Mucosa of rectum (tissue), 2 donors: ENCODE measurements around the gene THSD1.

Source experiments
- H3K27ac ChIP-seq, 2 donors: one replicate each; pipeline ENCODE4 v1.7.0; 2013; ENCODE audit warnings: inconsistent platforms in 2 of 2, low read depth in 2 of 2, low read length in 2 of 2
- H3K27me3 ChIP-seq, 2 donors: one replicate each; pipeline ENCODE4 v1.7.0; 2013; ENCODE audit warnings: low read length in 2 of 2; ENCODE audit not compliant: control insufficient read depth in 2 of 2, insufficient read depth in 2 of 2
- H3K36me3 ChIP-seq, 2 donors: one replicate each; pipeline ENCODE4 v1.7.0; 2013; ENCODE audit warnings: low read length in 2 of 2; ENCODE audit not compliant: control insufficient read depth in 2 of 2, insufficient read depth in 2 of 2
- H3K4me1 ChIP-seq, 2 donors: one replicate each; pipeline ENCODE4 v1.7.0; 2013; ENCODE audit warnings: low read length in 2 of 2, mild to moderate bottlenecking in 1 of 2; ENCODE audit not compliant: control insufficient read depth in 2 of 2, insufficient read depth in 2 of 2
- H3K4me3 ChIP-seq, 2 donors: one replicate each; pipeline ENCODE4 v1.7.0; 2013; ENCODE audit warnings: low read length in 2 of 2
- H3K9ac ChIP-seq, 2 donors: one replicate each; pipeline ENCODE4 v1.7.0; 2013; ENCODE audit warnings: low read length in 2 of 2, low read depth in 1 of 2, mild to moderate bottlenecking in 1 of 2
- H3K9me3 ChIP-seq, 2 donors: one replicate each; pipeline ENCODE4 v1.7.0; 2013; ENCODE audit warnings: low read length in 2 of 2; ENCODE audit not compliant: control insufficient read depth in 2 of 2
- donor health status: healthy.
- donor health status: Normal muscosa, but diverticular disease.

THSD1 gene, protein sequence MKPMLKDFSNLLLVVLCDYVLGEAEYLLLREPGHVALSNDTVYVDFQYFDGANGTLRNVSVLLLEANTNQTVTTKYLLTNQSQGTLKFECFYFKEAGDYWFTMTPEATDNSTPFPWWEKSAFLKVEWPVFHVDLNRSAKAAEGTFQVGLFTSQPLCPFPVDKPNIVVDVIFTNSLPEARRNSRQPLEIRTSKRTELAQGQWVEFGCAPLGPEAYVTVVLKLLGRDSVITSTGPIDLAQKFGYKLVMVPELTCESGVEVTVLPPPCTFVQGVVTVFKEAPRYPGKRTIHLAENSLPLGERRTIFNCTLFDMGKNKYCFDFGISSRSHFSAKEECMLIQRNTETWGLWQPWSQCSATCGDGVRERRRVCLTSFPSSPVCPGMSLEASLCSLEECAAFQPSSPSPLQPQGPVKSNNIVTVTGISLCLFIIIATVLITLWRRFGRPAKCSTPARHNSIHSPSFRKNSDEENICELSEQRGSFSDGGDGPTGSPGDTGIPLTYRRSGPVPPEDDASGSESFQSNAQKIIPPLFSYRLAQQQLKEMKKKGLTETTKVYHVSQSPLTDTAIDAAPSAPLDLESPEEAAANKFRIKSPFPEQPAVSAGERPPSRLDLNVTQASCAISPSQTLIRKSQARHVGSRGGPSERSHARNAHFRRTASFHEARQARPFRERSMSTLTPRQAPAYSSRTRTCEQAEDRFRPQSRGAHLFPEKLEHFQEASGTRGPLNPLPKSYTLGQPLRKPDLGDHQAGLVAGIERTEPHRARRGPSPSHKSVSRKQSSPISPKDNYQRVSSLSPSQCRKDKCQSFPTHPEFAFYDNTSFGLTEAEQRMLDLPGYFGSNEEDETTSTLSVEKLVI

DNA sequence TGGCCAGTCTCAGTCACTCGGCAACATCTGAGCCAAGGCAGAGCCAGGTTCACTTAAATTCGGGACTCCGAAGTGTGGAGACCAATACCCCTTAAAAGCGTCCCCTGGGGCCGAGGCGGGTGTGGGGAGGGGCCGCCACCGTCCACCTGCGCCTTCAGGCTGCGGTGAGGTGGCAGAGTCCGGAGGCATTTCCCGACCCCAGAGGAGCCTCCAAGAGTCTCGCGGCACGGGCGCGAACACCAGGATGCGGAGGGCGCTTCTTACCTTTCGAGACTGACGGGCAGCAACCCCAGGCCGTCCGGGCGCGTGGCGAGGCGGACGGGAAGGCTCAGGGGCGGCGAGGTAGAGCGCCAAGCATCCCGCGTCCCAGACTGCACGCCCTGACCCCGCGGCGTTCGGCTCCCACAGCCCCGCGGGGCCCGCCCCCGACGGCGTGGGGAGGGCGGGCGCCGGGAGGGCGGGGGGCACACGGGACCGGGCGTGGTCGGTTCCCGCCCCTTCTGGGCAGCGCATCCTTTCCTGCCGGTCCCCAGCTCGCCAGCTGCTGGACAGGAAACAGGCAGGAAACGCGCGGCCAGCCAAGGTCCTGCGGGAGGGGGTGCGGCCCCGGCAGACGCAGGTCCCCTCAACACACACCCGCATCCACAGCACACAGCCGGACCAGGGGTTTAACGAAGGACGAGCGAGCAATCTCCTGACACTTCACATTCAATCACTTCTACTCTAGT, at the start of gene THSD1:
THSD1 (minus strand) TSS at position 406 of the 728 bp plus-strand sequence. CDS start 3,572 bp downstream, outside the sequence.
- peaks cover 0 to 2% of the 10 kb centered on the region in 2 donors for H3K36me3 ChIP-seq
- peak within 1 kb of the TSS in 1 of 2 donors; percentile 37 for H3K9ac ChIP-seq
- H3K9me3 ChIP-seq = no peaks in the 10 kb centered on the region
- peaks cover 5 to 8% of the 10 kb centered on the region in 2 donors for H3K27me3 ChIP-seq
- H3K27ac ChIP-seq = no peak within 1 kb of the TSS
- H3K4me3 ChIP-seq = peak within 1 kb of the TSS; percentile 44 to 46
- H3K4me1 ChIP-seq = peaks cover 0 to 8% of the 10 kb centered on the region in 2 donors

DNA sequence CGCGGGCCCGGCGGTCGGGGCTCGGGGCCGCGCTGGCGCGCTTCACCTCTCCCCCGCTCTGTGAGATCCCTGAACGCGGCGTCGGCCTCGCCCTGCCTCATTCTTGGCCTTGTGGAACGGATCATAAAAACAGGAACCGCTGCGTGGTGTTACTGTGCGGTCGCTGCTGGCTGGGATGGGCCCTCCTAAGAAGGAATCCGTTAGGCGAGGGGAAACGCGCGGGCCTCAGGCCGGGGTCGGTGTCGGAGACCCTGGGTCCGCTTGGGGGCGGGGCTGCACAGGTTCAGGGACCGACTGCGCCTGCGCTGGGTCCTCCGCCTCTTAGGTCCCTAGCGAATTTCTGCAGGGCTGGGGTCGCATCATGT, 49.7 kb upstream of the THSD1 start:
- Histone ChIP-seq H3K27me3 (no peaks in the 10 kb centered on the region), H3K9ac (peak overlapping the region; percentile 74 to 83), H3K9me3 (no peaks in the 10 kb centered on the region), H3K36me3 (peaks cover 0 to 3% of the 10 kb centered on the region in 2 donors), H3K4me3 (peak overlapping the region; percentile 84 to 95), H3K27ac (peak overlapping the region; percentile 85 to 97), H3K4me1 (peaks cover 17 to 19% of the 10 kb centered on the region in 2 donors)

DNA sequence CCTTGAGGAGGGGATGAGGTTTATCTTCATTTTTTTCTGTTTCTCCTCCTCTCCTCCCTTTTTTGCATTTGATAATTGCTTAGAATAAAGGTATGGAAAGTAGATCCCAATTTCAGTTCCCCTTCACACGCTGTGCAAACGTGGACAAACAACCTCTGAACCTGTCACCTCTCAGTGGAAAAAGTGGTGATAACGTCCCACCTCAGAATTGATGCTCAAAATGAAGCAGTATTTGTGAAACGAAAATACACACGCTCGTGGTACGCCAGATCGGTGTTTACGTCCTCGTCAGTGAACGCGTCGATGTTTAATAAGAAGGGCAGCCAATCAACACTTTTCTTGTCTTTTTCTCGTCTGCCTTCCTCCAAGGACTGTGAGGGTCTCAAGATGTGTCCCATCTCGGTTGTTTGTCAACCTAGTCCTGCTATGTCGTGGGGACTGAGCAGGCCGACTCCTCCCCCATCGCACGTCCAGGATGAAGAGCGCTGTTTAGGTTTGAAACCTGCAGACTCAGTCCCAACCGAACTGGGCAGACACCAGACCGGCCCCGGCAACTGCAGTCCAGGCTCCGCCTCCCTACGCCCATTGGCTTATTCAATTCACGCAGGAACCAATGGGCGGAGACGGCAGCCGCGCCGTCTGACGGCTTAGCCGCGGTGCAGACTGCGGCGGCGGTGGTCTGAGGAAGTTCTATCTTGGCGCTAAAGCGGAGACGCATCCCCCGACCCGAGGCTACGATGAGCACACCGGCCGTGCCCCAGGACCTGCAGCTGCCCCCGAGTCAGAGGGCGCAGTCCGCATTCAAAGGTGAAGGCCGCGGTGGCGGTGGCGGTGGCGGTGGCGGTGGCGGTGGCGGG, 49.1 kb upstream of the THSD1 start, which contains the start of gene CKAP2:
CKAP2 (plus strand) TSS at position 659 of the 857 bp plus-strand sequence; CDS start at position 738, 79 bp downstream.
- Histone ChIP-seq H3K27me3 (no peaks in the 10 kb centered on the region), H3K9me3 (no peaks in the 10 kb centered on the region), H3K4me1 (peaks cover 17 to 19% of the 10 kb centered on the region in 2 donors), H3K36me3 (peaks cover 0 to 3% of the 10 kb centered on the region in 2 donors), H3K4me3 (peak within 1 kb of the TSS; percentile 84 to 95), H3K9ac (peak within 1 kb of the TSS; percentile 74 to 92), H3K27ac (peak within 1 kb of the TSS; percentile 85 to 97)

DNA sequence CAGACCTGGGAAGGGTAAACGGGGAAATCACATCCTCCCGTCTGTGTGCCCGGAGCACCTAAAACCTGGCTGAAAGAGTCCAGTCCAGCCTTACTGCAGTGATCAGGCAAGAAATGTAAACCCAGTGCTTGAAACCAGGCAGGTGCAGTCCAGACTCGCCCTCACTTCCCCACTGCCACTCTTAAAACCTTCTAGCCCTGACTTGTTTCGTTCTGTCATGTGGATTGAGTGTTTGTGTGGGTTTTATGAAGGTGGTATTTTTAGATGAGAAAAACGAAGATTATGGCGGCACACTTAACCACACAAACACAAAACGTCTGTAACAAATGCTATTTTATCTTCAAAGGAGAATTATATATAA, 48.5 kb upstream of the THSD1 start:
- H3K9ac ChIP-seq = peak overlapping the region; percentile 74 to 92
- H3K27ac ChIP-seq = peak overlapping the region; percentile 85 to 97
- H3K36me3 ChIP-seq = peaks cover 0 to under 1% of the 10 kb centered on the region in 2 donors
- H3K4me3 ChIP-seq = peak overlapping the region; percentile 84 to 95
- peaks cover 17 to 19% of the 10 kb centered on the region in 2 donors for H3K4me1 ChIP-seq
- no peaks in the 10 kb centered on the region for H3K27me3 ChIP-seq
- H3K9me3 ChIP-seq = no peaks in the 10 kb centered on the region

DNA sequence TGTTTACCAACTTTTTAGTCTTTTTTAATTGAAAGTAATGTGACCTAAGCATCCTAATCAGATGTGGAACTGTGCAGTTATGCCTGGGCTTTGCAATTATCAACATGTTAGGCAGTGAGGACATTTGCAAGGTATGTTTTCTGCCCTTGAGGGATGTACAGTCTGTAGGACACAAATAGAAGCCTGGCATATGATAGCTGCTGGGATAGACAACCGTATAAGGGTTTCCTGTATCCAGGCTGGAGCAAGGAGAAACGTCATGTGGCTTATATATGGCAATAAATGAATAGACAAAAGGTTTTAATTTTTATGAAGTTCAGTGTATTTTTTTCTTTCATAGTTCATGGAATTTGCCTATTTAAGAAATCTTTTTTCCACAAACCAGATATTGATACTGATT, 46.5 kb upstream of the THSD1 start:
- H3K27me3 ChIP-seq = no peaks in the 10 kb centered on the region
- no peaks in the 10 kb centered on the region for H3K9me3 ChIP-seq

DNA sequence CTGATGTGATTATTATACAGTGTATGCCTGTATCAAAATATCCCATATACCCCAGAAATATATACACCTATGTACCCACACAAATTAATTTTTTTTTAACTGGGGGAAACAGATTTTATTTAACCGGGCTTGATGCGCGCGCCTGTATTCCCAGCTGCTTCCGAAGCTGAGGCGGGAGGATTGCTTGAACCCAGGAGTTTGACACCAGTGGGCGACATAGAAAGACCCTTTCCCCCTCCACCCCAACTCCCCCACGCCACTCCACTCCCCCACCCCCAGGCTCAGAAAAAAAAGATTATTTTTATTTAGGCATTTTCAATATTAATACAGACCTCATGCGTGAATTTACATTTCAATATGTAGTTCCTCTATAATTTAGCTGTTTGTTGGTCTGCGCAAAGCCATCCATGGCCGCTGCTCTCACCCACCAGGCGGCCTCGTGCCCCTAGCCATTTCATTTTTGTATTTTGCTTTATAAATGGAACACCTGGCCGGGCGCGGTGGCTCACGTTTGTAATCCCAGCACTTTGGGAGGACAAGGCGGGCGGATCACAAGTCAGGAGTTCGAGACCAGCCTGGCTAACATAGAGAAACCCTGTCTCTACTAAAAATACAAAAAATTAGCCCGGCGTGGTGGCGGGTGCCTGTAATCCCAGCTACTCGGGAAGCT, 45.3 kb upstream of the THSD1 start:
- Histone ChIP-seq H3K4me3 (peak overlapping the region in 1 of 2 donors; percentile 23), H3K9ac (no peak overlapping the region), H3K27me3 (no peaks in the 10 kb centered on the region), H3K27ac (peak overlapping the region in 1 of 2 donors; percentile 98), H3K9me3 (no peaks in the 10 kb centered on the region), H3K4me1 (peaks cover 23 to 28% of the 10 kb centered on the region in 2 donors), H3K36me3 (no peaks in the 10 kb centered on the region)

More for the DNA sequence above, 46.5 kb upstream of the THSD1 start:
- Histone ChIP-seq H3K4me3 (no peak overlapping the region), H3K9ac (no peak overlapping the region), H3K36me3 (no peaks in the 10 kb centered on the region), H3K27ac (no peak overlapping the region), H3K4me1 (peaks cover 28 to 29% of the 10 kb centered on the region in 2 donors)

DNA sequence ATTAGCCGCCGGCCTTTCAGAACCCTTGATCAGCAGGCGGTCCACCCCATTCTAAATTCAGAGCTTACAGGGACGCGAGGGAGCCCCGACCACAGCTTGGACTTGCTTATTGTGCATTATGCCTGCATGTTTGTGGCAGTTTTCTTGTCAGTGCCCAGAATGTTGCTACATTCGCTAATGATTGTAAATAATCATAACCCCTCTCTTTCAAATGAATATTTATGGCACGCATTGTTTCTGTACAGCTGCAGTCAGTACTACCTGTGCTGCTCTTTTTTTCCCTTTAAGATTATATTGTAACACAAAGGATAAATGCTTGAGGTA, 44.8 kb upstream of the THSD1 start:
- Histone ChIP-seq H3K36me3 (no peaks in the 10 kb centered on the region), H3K9me3 (no peaks in the 10 kb centered on the region), H3K4me1 (peaks cover 17 to 24% of the 10 kb centered on the region in 2 donors), H3K27me3 (no peaks in the 10 kb centered on the region), H3K27ac (peak overlapping the region in 1 of 2 donors; percentile 98), H3K9ac (peak overlapping the region in 1 of 2 donors; percentile 94), H3K4me3 (peak overlapping the region; percentile 22 to 23)

DNA sequence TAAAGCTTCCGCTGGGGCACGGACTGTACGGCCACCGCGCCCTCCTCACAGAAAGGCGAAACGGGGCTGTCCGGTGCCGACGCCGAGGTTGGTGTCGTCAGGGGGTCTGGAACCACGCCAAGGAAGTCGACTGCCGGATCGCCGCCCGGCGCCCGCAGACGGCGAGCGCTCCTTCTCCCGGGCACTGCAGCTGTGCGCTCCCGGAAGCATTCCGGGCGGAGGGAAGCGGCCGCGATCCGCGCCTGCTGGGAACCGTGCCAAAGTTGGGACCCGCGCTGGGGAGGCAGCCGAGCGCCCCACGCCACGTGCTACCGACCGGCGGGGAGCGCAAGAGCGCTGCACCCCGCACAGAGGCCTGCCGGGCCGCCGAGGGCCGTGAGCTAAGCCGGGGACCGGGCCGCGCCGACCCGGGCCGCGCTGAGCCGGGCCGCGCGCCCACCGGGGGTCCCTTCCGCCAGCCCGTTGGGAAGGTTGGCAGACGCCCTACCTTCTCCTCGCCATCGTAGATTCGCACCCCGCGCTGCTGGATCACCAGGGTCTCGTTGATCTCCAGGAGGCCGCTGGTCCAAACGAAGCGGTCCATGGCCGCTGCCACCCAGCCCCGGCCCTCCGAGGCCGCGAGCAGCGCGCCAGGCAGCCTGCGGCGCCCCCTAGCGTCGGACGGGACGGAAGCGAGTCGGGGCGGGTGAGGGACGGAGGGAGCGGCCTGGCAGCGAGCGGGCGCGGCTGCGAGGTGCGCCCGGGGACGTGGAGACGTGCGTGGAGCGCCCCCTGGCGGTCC, 44.2 kb upstream of the THSD1 start, which contains the start of gene VPS36:
VPS36 (minus strand) TSS at position 623 of the 781 bp plus-strand sequence; CDS start at position 583, 40 bp downstream.
- Histone ChIP-seq H3K36me3 (no peaks in the 10 kb centered on the region), H3K27ac (peak within 1 kb of the TSS; percentile 94 to 98), H3K4me1 (peaks cover 16 to 23% of the 10 kb centered on the region in 2 donors), H3K4me3 (peak within 1 kb of the TSS; percentile 87 to 96), H3K9me3 (no peaks in the 10 kb centered on the region), H3K9ac (peak within 1 kb of the TSS; percentile 94 to 95), H3K27me3 (no peaks in the 10 kb centered on the region)
